Kidney (tissue), 14 donors: ENCODE data around the gene SOD1. TPM values are rescaled to one million over a fixed set of nuclear protein-coding genes. Genes with fewer than 3 reads are reported as not detected.

Source experiments
- DNase-seq, 5 donors: peaks; one replicate each; pipeline ENCODE4 v3.0.0-alpha.2; 2013 to 2020
- FAIRE-seq: peaks from 2 replicates; lab custom pipeline; 2012; peaks lifted over from hg19 to GRCh38; lab: Jason Lieb, UNC
- H3K27ac ChIP-seq, 2 donors: one replicate each; pipeline ENCODE4 v1.7.0; 2013; ENCODE audit warnings: low read depth in 2 of 2, low read length in 2 of 2, inconsistent platforms in 1 of 2
- H3K27me3 ChIP-seq: one replicate; pipeline ENCODE4 v1.7.1; 2013; ENCODE audit warnings: low read length, inconsistent platforms; ENCODE audit not compliant: control insufficient read depth, insufficient read depth
- H3K36me3 ChIP-seq, 3 donors: one replicate each; pipeline versions ENCODE4 v1.7.0 to v1.7.1; 2013; ENCODE audit warnings: low read length in 3 of 3, control low read depth in 1 of 3, inconsistent platforms in 1 of 3; ENCODE audit not compliant: insufficient read depth in 3 of 3, control insufficient read depth in 2 of 3
- H3K4me1 ChIP-seq, 3 donors: one replicate each; pipeline versions ENCODE4 v1.7.0 to v1.7.1; 2013; ENCODE audit warnings: low read length in 3 of 3, inconsistent platforms in 1 of 3, low read depth in 1 of 3; ENCODE audit not compliant: control insufficient read depth in 2 of 3, insufficient read depth in 2 of 3
- H3K4me3 ChIP-seq, 3 donors: one replicate each; pipeline versions ENCODE4 v1.7.0 to v1.8.1; 2013; ENCODE audit warnings: low read length in 3 of 3, control low read depth in 1 of 3, inconsistent platforms in 1 of 3
- H3K9ac ChIP-seq, 3 donors: one replicate each; pipeline versions ENCODE4 v1.7.0 to v1.7.1; 2013; ENCODE audit warnings: low read length in 3 of 3, control low read depth in 1 of 3, inconsistent platforms in 1 of 3
- H3K9me3 ChIP-seq, 3 donors: one replicate each; pipeline versions ENCODE4 v1.7.0 to v1.7.1; 2013; ENCODE audit warnings: low read length in 3 of 3, control low read depth in 1 of 3, inconsistent platforms in 1 of 3; ENCODE audit not compliant: control insufficient read depth in 2 of 3, insufficient read depth in 1 of 3
- CTCF ChIP-seq: IDR thresholded peaks from 3 replicates; pipeline ENCODE4 v1.5.1; 2012; ENCODE audit warnings: mild to moderate bottlenecking, moderate library complexity, borderline replicate concordance; ENCODE audit not compliant: insufficient read depth; ENCODE audit errors: extremely low read depth
- intact Hi-C: fragments of 100-400 bp; cut with DNase I; formaldehyde crosslinking; loops from one replicate; pipeline ENCODE4 v1.11.1; 2022
- polyA plus RNA-seq: library from polyadenylated mRNA; stranded (reverse); fragments of 350-450 nt; fragmentation: Illumina TruSeq; extraction: RNeasy Lipid Tissue Mini Kit (QIAGEN cat#74804); gene quantifications from one replicate; pipeline ENCODE4 v1.2.3, GENCODE V29; 2014; ENCODE audit warnings: low read depth, low replicate concordance; ENCODE audit not compliant: insufficient read depth
- total RNA-seq: library from RNA; stranded (reverse); fragmentation: NEBNext Ultra II Directional; extraction: Animal tissue kit (Norgen Biotek cat#: 25700); gene quantifications from one replicate; pipeline ENCODE4 v1.2.1, GENCODE V29; 2021
- donor health status: control.
- donor health status: control.
- donor health status: control.
- donor health status: control.
- donor health status: control.
- donor health status: DM: yes; HTN: yes; CAD: no.
- donor health status: Normal renal cell carcinoma (clear cell type).

Gene SOD1
- total and polyA plus RNA-seq, 2 donors from 2014 or later: 243 to 910 TPM

DNA sequence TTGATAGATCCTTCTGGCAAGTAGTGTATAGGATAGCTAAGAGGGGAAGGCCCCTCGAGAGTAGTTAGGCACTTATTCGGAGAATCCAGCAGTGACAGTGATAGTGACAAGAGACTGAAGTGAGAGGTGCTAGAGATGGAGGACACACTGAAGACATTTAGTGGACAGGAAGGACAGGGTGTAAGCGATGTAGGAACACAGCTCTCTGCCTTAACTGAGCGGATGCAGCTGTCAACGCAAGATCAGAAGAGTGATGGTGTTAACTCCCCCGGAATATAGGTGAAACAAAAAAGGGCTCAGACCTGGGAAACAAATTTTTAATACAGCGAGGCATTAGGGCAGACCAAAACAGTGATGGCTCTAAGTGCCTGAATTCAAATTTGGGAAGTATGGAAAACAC is 15.8 kb downstream of the SOD1 start:
- no peak overlapping the region for H3K4me3 ChIP-seq
- DNase-seq (no peak), FAIRE-seq (no peak)
- H3K27me3 ChIP-seq: no peaks in the 10 kb centered on the region
- H3K9me3 ChIP-seq: no peaks in the 10 kb centered on the region
- no peak overlapping the region for H3K27ac ChIP-seq
- no peaks in the 10 kb centered on the region for H3K4me1 ChIP-seq
- no peak for TF ChIP-seq CTCF
- peaks cover 2 to 6% (median 4%) of the 10 kb centered on the region in 3 donors for H3K36me3 ChIP-seq
- intact Hi-C loops: no loop called here
- no peak overlapping the region for H3K9ac ChIP-seq

GRCh38 chr21:31675960-31676359 is 16.5 kb downstream of the SOD1 start:
- intact Hi-C loops: no loop called here
- H3K36me3 ChIP-seq: peaks cover 0 to 6% (median 2%) of the 10 kb centered on the region in 3 donors
- DNase-seq (no peak), FAIRE-seq (no peak)
- H3K9ac ChIP-seq: no peak overlapping the region
- H3K9me3 ChIP-seq: no peaks in the 10 kb centered on the region
- no peak overlapping the region for H3K4me3 ChIP-seq
- H3K27me3 ChIP-seq: no peaks in the 10 kb centered on the region
- TF ChIP-seq CTCF: no peak
- H3K4me1 ChIP-seq: no peaks in the 10 kb centered on the region
- no peak overlapping the region for H3K27ac ChIP-seq

- no peak for TF ChIP-seq CTCF
- DNase-seq (no peak), FAIRE-seq (no peak)
- H3K4me3 ChIP-seq: no peak overlapping the region
- no peak overlapping the region for H3K9ac ChIP-seq
- H3K36me3 ChIP-seq: peaks cover 0 to 2% (median 0%) of the 10 kb centered on the region in 3 donors
- H3K27ac ChIP-seq: no peak overlapping the region
- H3K9me3 ChIP-seq: no peaks in the 10 kb centered on the region
- intact Hi-C loops: no loop called here
- H3K4me1 ChIP-seq: no peaks in the 10 kb centered on the region
- no peaks in the 10 kb centered on the region for H3K27me3 ChIP-seq
Measured at GRCh38 chr21:31677047-31677446, 17.6 kb downstream of the SOD1 start.

DNA sequence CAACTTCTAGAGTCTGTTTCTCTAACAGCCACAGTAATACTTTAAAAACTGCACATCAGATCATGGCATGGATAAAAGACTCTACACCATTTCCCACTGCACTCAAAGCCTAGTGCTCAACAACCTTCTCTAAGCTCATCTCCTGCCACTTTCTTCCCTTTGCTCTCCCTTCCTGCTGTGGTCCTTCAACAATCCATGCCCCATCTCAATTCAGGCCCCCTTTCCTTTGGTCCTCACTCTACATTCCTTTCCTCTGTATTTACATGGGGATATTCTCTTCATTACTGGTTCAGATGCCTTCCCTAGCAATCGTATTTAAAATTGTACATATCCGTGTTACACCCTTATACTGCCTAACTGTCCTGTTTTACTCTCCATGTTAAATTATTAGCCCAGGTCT is 19.0 kb downstream of the SOD1 start:
- Histone ChIP-seq H3K9ac (no peak overlapping the region), H3K9me3 (no peaks in the 10 kb centered on the region), H3K36me3 (peaks cover 1 to 6% (median 6%) of the 10 kb centered on the region in 3 donors), H3K4me3 (no peak overlapping the region), H3K27me3 (no peaks in the 10 kb centered on the region), H3K27ac (no peak overlapping the region), H3K4me1 (no peaks in the 10 kb centered on the region)
- FAIRE-seq (no peak), DNase-seq (no peak)
- intact Hi-C loops: no loop called here
- no peak for TF ChIP-seq CTCF
